Measurements from ENCODE around the gene FDXR.
"Not testable (repeated sequence)": the region's sequence is repeated elsewhere in the genome, so short reads cannot be mapped to it uniquely, and the experiment has no call there.

Gene FDXR

GRCh38 chr17:74872313-74873036, at the start of gene FDXR:
FDXR (minus strand) TSS chr17:74872994; CDS start chr17:74872944, 50 bp downstream.
- DNase-seq, result no peak

- DNase-seq, result no peak
These were observed 49.4 kb upstream of the FDXR start for GRCh38 chr17:74922172-74922571.

GRCh38 chr17:74921769-74922168, 49.0 kb upstream of the FDXR start:
- DNase-seq, result no peak

GRCh38 chr17:74921026-74921681, 48.4 kb upstream of the FDXR start:
- no peak for DNase-seq

GRCh38 chr17:74920642-74921025, 47.8 kb upstream of the FDXR start:
- no peak for DNase-seq

GRCh38 chr17:74920306-74920620, 47.5 kb upstream of the FDXR start:
- no peak for DNase-seq

- DNase-seq, result no peak
These were observed 46.9 kb upstream of the FDXR start for GRCh38 chr17:74919440-74920305.

- DNase-seq, result no peak
These were observed 46.1 kb upstream of the FDXR start for GRCh38 chr17:74918906-74919305.

GRCh38 chr17:74917430-74917829, 44.6 kb upstream of the FDXR start:
- no peak for DNase-seq

- DNase-seq, result no peak
These were observed 44.0 kb upstream of the FDXR start for GRCh38 chr17:74916851-74917199.

- DNase-seq, result no peak
These were observed 43.5 kb upstream of the FDXR start for GRCh38 chr17:74916136-74916850.

GRCh38 chr17:74911423-74911822, 38.6 kb upstream of the FDXR start:
- not testable (repeated sequence) for DNase-seq

GRCh38 chr17:74909097-74909496, 36.3 kb upstream of the FDXR start:
- DNase-seq, result not testable (repeated sequence)

- no peak for DNase-seq
These were observed 34.2 kb upstream of the FDXR start for GRCh38 chr17:74907012-74907411.

- not testable (repeated sequence) for DNase-seq
These were observed 33.5 kb upstream of the FDXR start for GRCh38 chr17:74906214-74906793.

- no peak for DNase-seq
These were observed 32.1 kb upstream of the FDXR start for GRCh38 chr17:74904687-74905409.

- DNase-seq, result no peak
These were observed 30.9 kb upstream of the FDXR start for GRCh38 chr17:74903671-74904070.

GRCh38 chr17:74903034-74903433, 30.2 kb upstream of the FDXR start:
- DNase-seq, result no peak

GRCh38 chr17:74901353-74902135, 28.8 kb upstream of the FDXR start:
- no peak for DNase-seq

GRCh38 chr17:74900208-74900607, 27.4 kb upstream of the FDXR start:
- DNase-seq, result no peak

GRCh38 chr17:74898376-74898946, 25.7 kb upstream of the FDXR start:
- no peak for DNase-seq

Measured in stimulated activated CD4-positive, alpha-beta T cell treated with anti-CD3 and anti-CD28 coated beads, Interleukin-4, amount 100 ng/mL, for 1 hour (primary cell).